TTC549 (cell line): Measurements from ENCODE around the gene TRIM56.
"Not testable (repeated sequence)": the region's sequence is repeated elsewhere in the genome, so short reads cannot be mapped to it uniquely, and the experiment has no call there.

ENCODE experiments used
- FAIRE-seq: peaks from 2 replicates; lab custom pipeline; 2012; peaks lifted over from hg19 to GRCh38; lab: Jason Lieb, UNC

Gene TRIM56

GRCh38 chr7:101085162-101085964 lies at the start of gene TRIM56:
Gene TRIM56, plus strand, starts transcription at chr7:101085481. Its CDS starts 1,832 bp downstream, at chr7:101087313.
- FAIRE-seq = no peak

GRCh38 chr7:101035941-101036340 lies 49.3 kb upstream of the TRIM56 start:
- no peak for FAIRE-seq

- FAIRE-seq = not testable (repeated sequence)
Observed at GRCh38 chr7:101041283-101041682, 44.0 kb upstream of the TRIM56 start.

GRCh38 chr7:101058355-101058754 lies 26.9 kb upstream of the TRIM56 start:
- no peak for FAIRE-seq

- no peak for FAIRE-seq
Observed at GRCh38 chr7:101059620-101059942, 25.7 kb upstream of the TRIM56 start.

GRCh38 chr7:101060992-101061391 lies 24.3 kb upstream of the TRIM56 start:
- FAIRE-seq = no peak

- FAIRE-seq = not testable (repeated sequence)
Observed at GRCh38 chr7:101064176-101064550, 21.1 kb upstream of the TRIM56 start.

- FAIRE-seq = not testable (repeated sequence)
Observed at GRCh38 chr7:101065162-101065561, 20.1 kb upstream of the TRIM56 start.

GRCh38 chr7:101066141-101066832 lies 19.0 kb upstream of the TRIM56 start:
- FAIRE-seq = no peak

- no peak for FAIRE-seq
Observed at GRCh38 chr7:101066833-101067177, 18.5 kb upstream of the TRIM56 start.

- FAIRE-seq = no peak
Observed at GRCh38 chr7:101068401-101068800, 16.9 kb upstream of the TRIM56 start.

GRCh38 chr7:101071362-101072104 lies 13.7 kb upstream of the TRIM56 start:
- FAIRE-seq = not testable (repeated sequence)

- FAIRE-seq = no peak
Observed at GRCh38 chr7:101075646-101076045, 9.6 kb upstream of the TRIM56 start.

- FAIRE-seq = not testable (repeated sequence)
Observed at GRCh38 chr7:101076183-101076582, 9.1 kb upstream of the TRIM56 start.

GRCh38 chr7:101077303-101078086 lies 7.8 kb upstream of the TRIM56 start:
- FAIRE-seq = no peak

- no peak for FAIRE-seq
Observed at GRCh38 chr7:101081432-101081831, 3.8 kb upstream of the TRIM56 start.

GRCh38 chr7:101084865-101085161 lies 468 bp upstream of the TRIM56 start:
- no peak for FAIRE-seq

- FAIRE-seq = no peak
Observed at GRCh38 chr7:101087334-101088068, 2.2 kb downstream of the TRIM56 start.

- FAIRE-seq = no peak
Observed at GRCh38 chr7:101088069-101088425, 2.8 kb downstream of the TRIM56 start.

- FAIRE-seq = no peak
Observed at GRCh38 chr7:101088858-101089529, 3.7 kb downstream of the TRIM56 start.

- no peak for FAIRE-seq
Observed at GRCh38 chr7:101089876-101090275, 4.6 kb downstream of the TRIM56 start.
